Measurements from ENCODE around the gene HACL1. TPM values are rescaled to one million over a fixed set of nuclear protein-coding genes. Genes with fewer than 3 reads are reported as not detected.

The HACL1 gene
- polyA plus RNA-seq (2011; rRNA removed) (32.4 and 35.1 TPM in 2 replicates), polyA minus RNA-seq (2011; rRNA and poly(A)+ RNA removed) (16.5 and 25.0 TPM in 2 replicates)

DNA sequence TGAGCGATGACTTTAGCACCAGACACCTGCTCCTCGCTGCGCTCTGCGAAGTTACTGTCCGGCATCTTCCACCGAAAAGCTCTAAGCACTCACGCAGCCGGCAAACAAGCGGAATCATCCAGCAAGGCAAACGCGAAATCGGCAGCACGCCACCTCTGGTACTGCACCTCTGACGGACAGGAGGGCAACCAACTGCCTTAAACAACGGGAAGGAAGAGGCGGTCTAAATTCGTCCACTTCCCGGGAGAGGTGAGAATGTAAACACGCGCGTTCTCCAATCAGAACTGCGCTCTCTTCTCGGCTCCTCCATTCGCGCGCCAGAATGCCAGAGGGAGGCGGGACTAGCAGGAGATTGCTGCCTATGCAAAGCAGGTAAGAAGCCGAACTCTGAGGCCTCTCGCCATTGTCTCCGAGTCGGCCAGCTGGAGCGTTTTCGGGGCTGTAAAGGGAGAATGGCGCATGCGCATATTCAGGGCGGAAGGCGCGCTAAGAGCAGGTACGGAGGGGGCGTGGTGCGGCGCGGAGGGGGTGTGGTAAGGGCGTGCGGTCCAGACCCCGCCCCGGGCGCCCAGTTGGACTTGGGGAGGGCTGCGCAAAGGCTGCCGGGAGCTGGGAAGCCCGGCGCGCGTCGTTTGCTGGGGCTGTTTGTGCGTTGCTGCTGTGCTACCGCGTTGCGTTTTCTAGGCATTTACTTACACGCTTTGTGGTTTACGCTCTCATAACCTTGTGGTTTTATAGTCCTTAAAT, at the start of gene HACL1, which contains the start of gene BTD:
HACL1 (minus strand) TSS at position 171 of the 747 bp plus-strand sequence; CDS start at position 65, 106 bp downstream.
BTD (plus strand) TSS at position 347 of the 747 bp plus-strand sequence. CDS start 33,695 bp downstream, outside the sequence.
- peak; percentile 98 for DNase-seq (ENCODE audit: low read depth)
- no peaks in the 10 kb centered on the region for H3K27me3 ChIP-seq (ENCODE audit: control insufficient read depth, insufficient read depth, low read length)
- H3K4me3 ChIP-seq (ENCODE audit: low read depth, low read length) = peak within 1 kb of the TSS; percentile 63
- H3K36me3 ChIP-seq (ENCODE audit: control insufficient read depth, insufficient read depth, low read length) = 0 out of 2 replicates have a peak, but pooled peaks cover 1% of the 10 kb centered on the region
- POLR2A ChIA-PET = interaction anchor here (0.6 to 1.0 kb wide), 3 partner anchors 30 to 459 kb away, joined by 3 to 5 read pairs (median 3); no protein-coding TSS in a partner anchor
- TF ChIP-seq, protein P1, sequence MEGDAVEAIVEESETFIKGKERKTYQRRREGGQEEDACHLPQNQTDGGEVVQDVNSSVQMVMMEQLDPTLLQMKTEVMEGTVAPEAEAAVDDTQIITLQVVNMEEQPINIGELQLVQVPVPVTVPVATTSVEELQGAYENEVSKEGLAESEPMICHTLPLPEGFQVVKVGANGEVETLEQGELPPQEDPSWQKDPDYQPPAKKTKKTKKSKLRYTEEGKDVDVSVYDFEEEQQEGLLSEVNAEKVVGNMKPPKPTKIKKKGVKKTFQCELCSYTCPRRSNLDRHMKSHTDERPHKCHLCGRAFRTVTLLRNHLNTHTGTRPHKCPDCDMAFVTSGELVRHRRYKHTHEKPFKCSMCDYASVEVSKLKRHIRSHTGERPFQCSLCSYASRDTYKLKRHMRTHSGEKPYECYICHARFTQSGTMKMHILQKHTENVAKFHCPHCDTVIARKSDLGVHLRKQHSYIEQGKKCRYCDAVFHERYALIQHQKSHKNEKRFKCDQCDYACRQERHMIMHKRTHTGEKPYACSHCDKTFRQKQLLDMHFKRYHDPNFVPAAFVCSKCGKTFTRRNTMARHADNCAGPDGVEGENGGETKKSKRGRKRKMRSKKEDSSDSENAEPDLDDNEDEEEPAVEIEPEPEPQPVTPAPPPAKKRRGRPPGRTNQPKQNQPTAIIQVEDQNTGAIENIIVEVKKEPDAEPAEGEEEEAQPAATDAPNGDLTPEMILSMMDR (IDR thresholded peaks at IDR 0.05; ENCODE audit: insufficient read depth, low read depth, low read length) = peak; percentile 39; the same call in 1 of the 2 replicates
- CTCF ChIA-PET = interaction anchor here (1.1 kb wide), 1 partner anchor 13 kb away, joined by 4 read pairs; no protein-coding TSS in a partner anchor

DNA sequence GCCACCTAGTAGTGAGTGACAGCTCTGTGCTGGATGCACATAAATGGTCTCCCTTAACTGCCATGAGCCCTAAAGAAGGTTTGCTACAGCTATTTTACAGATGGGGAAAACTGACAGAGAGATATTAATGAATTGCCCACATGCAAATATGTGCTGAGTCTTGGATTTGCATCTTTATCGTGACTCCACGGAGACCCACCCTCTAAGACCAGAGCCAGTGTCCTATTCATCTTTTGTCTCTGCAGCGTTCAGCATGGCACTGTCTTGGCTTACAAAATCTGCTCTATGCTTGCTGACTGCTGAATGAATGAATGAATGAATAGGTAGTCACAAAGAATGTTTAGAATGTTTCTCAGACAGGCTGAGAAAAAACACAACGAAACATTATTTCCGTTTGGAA, 48.5 kb upstream of the HACL1 start:
- ChIA-PET POLR2A (no interaction called here), CTCF (no interaction called here)
- DNase-seq (ENCODE audit: low read depth) = no peak
- no peaks in the 10 kb centered on the region for H3K36me3 ChIP-seq (ENCODE audit: control insufficient read depth, insufficient read depth, low read length)
- TF ChIP-seq, protein P1 (IDR thresholded peaks at IDR 0.05; ENCODE audit: insufficient read depth, low read depth, low read length) = no peak
- no peak overlapping the region for H3K4me3 ChIP-seq (ENCODE audit: low read depth, low read length)
- no peaks in the 10 kb centered on the region for H3K27me3 ChIP-seq (ENCODE audit: control insufficient read depth, insufficient read depth, low read length)

GRCh38 chr3:15649341-15649740, 48.0 kb upstream of the HACL1 start:
- POLR2A ChIA-PET = no interaction called here
- no peak overlapping the region for H3K4me3 ChIP-seq (ENCODE audit: low read depth, low read length)
- no peak for DNase-seq (ENCODE audit: low read depth)
- TF ChIP-seq, protein P1 (IDR thresholded peaks at IDR 0.05; ENCODE audit: insufficient read depth, low read depth, low read length) = no peak
- H3K27me3 ChIP-seq (ENCODE audit: control insufficient read depth, insufficient read depth, low read length) = no peaks in the 10 kb centered on the region
- H3K36me3 ChIP-seq (ENCODE audit: control insufficient read depth, insufficient read depth, low read length) = no peaks in the 10 kb centered on the region
- CTCF ChIA-PET = interaction anchor here (0.6 kb wide), 1 partner anchor 688 kb away, joined by 3 read pairs; no protein-coding TSS in a partner anchor

DNA sequence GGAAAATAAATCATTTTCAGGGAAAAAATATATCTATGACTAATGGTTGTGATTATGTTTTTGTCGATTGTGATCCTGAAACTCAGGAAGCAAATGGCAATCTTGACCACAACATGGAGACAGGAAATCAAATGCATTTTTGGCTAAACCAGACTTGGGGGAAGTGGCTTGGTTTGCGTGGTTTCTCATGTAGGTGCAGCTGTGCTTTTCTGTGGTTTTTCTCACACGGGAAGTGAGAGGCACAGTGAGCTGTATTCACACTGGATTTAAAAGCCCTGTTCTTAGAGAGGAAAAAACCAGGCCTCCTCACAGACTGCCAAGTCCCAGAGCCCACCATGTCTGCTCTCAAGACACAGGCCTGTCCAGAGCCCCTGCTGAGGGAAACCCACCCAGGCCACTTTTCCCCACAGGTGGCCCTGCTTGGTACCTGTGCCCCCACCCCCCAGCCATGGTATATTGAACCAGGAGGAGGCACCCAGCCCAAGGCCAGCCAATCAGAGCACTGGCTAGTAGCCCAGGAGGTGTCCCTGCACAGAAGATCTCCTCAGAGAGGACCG, 46.3 kb upstream of the HACL1 start:
- ChIA-PET CTCF (interaction anchor here (1.5 to 1.7 kb wide), 2 partner anchors 8 to 12 kb away, joined by 4 read pairs; no protein-coding TSS in a partner anchor), POLR2A (interaction anchor here (0.9 kb wide), 1 partner anchor 150 kb away, joined by 5 read pairs; the partner anchor contains the start of gene ANKRD28)
- no peak overlapping the region for H3K4me3 ChIP-seq (ENCODE audit: low read depth, low read length)
- TF ChIP-seq, protein P1 (IDR thresholded peaks at IDR 0.05; ENCODE audit: insufficient read depth, low read depth, low read length) = no peak
- no peaks in the 10 kb centered on the region for H3K36me3 ChIP-seq (ENCODE audit: control insufficient read depth, insufficient read depth, low read length)
- DNase-seq (ENCODE audit: low read depth) = peak; percentile 78
- no peaks in the 10 kb centered on the region for H3K27me3 ChIP-seq (ENCODE audit: control insufficient read depth, insufficient read depth, low read length)
